ENCODE results near the gene DUSP14.

DNA sequence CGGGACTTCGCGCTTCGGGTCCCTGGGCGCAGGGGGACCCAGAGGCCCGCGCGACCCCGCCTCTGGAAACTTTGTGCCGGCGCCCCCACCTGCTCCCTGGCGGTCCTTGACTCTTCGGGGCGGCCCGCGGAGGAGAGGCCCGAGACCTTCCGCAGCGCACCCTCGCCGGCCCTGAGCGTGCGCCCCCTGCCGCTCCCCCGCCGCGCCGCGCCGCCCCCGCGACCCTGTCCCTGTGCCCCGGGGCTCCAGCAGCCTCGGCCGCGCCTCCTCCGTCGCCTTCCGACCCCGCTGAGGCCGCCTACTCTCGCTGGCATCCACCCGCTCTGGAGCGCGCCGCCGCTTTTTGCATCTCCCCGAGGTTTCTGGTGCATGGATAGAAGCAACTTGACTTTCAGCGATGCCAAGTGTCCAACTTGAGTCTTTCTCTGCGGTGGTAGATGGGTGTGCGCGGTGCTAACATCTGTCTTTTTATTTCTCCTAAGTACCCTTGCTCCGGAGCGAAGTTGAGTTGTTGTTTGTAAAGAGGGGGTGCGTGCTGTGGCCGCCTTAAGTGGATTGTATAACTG, 414 bp downstream of the DUSP14 start:
- TF ChIP-seq POLR2AphosphoS5 (IDR thresholded peaks at IDR 0.05; ENCODE audit: low read depth, low read length) = no peak
- TF ChIP-seq EZH2phosphoT487 (IDR thresholded peaks at IDR 0.05; ENCODE audit: borderline replicate concordance, low read depth) = no peak
